Hematopoietic multipotent progenitor cell treated with erythropoietin and hydrocortisone succinate and interleukin-3 and kit ligand, for 8 days (in vitro differentiated cells): ENCODE measurements around the gene PIP5K1B.

Source experiments
- DNase-seq: peaks from one replicate; pipeline ENCODE4 v3.0.0-alpha.2; 2015

PIP5K1B gene

DNA sequence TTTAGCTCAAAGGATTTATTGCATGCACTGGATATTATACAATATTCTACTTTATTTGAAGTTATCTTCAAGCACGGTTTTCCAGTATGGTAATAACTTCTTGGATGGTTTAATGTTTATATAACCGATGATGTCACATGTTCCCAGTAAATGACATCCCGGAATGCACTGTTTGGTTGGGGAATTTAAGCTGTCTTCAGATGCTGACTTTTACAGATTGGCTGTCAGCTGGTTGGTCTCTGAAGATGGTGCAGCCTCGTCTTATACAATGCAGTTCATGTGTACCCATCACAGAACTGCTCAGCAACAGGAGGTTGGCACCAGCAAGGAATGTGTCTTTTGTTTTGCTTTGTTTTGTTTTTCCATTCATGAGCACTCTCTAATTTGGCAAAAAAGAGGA lies 165.0 kb downstream of the PIP5K1B start:
- no peak for DNase-seq

DNA sequence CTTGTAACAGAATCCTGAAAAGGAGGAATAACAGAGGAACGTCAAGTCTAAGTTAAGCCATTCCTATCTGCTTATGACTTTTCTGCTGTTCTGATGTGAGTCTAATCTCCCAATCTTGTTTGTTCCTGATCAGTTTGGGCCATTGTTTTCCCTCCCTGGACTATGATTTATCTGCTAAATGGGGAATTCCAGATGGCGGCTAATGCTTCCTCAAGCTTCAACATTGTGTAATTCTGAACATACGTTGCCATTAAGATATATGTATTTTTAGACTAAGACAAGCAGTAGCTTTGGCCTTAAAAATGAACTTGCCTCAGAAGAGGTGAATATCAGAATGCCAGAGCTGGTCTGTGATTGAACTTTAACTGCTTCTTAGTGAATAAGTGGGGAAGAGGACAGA lies 166.2 kb downstream of the PIP5K1B start:
- DNase-seq, result no peak

DNA sequence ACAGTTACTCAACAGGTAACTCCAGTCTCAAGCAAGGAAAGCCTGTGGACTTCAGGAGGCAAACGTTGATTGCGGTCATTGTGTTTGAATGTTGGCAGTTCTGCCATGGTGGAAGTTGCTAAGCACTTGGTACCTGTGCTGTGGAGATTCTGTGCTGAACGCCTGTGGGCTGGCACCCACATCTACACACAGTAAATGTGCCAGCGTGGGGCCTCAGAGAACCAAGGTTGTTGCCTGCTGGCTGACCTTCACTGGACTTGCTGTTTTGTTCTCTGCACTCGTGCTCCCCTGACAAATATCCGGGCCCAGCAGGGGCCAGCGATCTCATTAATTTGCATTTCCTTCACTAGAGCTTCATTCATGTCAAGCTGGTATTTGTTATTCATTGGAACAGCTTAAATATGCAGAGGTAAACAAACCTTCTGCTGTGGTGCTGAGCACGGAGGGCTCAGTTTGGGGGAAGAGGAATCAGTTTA lies 167.0 kb downstream of the PIP5K1B start:
- DNase-seq, result no peak

DNA sequence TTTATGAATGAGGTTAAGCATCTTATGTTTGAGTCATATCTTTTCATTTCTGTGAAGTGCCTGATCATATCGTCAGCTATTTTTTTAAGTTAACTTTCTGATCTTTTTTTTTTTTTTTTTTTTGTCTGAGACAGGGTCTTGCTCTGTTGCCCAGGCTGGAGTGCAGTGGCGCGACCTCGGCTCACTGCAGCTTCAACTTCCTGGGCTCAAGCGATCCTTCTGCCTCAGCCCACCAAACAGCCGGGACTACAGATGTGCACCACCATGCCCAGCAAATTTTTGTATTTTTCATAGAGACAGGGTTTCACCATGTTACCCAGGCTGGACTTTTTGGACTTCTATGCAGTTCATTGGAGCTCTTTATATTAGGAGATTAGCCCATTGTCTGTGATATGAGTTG lies 168.1 kb downstream of the PIP5K1B start:
- no peak for DNase-seq

DNA sequence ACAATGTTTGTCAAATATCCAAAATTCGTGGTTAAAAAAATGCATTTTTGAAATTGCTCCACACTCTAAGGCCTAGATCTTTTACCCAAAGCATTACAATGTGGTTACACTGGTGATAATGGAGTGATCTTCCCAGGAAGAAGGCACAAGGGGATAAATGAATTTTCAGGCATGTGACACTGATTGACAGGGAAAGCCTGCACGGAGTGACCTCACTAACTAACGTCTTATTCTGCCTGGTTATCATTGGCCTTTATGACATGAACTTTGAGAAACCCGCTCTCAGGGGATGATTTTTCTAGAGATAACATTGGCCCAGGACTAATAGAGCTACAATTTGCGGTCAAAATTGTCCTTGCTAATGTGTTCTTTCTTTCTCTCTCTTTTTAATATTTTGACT lies 171.2 kb downstream of the PIP5K1B start:
- no peak for DNase-seq

DNA sequence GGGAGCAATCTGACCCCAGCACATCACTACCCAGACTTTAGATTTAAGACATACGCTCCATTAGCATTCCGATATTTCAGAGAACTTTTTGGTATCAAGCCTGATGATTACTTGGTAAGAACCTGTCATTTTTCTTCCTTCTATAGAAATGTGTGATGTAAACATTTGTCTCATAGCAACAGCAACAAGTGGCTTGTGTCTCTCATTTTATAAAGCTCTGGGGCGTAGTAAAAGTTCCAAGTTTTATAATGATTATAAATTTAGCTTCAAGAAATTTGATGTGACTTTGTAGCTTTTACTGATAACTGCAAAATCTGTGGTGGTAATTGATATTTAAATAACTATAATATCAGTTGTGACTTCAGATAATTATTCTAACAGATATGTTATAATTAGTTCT lies 171.6 kb downstream of the PIP5K1B start:
- no peak for DNase-seq

DNA sequence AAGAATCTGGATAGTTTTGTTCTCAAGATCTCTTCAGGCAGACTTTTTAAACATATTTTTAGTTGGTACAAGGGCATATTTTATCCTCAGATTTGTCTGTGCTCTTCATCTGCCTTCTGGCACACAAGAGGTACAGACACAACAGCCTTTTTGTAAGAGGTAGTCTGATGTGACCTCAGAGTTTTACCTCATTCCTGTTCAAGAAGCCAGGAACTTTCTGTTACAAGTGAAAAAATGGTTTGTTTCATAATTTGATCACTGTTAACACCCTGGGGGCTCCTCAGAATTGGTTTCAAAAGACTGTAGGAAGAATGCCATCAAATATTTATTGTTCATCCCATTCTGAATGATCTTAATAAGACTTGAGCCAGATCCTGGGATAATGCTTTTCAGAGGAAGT lies 172.2 kb downstream of the PIP5K1B start:
- DNase-seq, result no peak

DNA sequence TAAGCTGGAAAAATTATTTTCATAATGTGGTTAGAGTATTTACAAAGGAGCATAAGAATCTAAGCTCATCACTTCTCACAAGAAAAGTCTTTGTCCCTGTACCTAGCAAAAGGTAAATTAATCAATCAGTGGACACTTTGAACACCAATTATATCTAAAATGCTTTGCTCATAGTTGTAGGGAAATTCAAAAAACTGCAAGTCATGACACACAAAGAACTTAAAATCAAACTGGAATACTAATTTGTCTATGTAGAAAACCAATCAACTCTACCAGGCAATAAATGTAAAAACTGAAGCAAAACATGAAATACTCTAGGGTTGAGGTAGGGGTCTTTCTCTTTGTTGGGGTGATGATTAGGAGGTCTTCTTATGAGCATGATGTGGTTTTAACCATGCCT lies 173.4 kb downstream of the PIP5K1B start:
- DNase-seq, result no peak

DNA sequence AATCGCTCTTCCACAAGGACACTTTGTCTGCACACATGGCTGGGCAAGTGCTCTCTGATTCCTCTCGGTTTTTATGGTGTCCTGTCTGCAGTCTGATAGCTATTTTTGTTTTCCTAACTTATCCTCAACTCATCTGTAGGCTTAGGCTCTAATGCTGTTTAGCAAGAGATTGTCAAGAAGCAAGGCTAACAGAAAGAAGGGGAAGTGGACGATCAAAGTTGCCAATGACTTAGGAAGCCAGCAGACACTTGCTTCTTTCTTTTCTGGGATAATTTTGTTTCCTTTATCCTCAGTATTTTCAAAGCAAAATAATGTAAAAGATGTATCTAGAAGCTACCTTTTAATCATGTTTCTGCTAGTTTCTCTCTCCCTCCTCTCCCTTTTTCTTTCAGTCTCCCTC lies 178.2 kb downstream of the PIP5K1B start:
- no peak for DNase-seq

DNA sequence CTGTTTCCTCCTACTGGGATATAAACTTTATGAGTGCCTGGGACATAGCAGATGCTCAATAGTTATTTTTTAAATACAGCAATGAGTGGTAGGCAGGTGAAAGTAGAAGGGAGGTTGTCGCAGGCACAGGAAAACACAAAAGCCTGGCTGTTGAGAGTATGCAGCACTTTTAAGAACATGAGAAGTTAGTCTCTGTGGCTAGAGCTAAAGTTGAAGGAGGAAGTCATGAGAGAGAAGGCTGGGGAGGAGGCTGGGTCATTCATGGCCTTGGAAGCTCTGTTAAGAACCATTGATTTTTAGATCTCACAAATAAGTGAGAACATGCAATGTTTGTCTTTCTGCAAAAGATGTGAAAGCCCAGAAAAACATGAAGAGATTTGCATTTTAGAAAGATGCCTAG lies 182.2 kb downstream of the PIP5K1B start:
- DNase-seq, result no peak

DNA sequence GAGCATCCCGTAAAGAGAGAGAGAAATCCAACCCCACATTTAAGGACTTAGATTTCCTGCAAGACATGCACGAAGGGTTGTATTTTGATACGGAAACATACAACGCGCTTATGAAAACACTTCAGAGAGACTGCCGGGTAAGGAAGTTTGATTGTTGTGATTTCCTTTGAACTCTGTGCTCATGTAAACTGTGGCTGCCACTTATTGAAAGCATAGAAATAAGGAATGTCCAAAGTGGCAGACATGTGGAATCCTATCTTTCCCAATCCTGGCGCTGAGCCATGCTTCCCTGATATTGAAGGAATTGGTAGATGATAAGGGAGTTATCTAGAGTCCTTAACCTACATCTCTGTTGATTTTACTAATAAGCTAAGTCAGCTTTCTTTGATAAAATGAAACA lies 189.5 kb downstream of the PIP5K1B start:
- no peak for DNase-seq

DNA sequence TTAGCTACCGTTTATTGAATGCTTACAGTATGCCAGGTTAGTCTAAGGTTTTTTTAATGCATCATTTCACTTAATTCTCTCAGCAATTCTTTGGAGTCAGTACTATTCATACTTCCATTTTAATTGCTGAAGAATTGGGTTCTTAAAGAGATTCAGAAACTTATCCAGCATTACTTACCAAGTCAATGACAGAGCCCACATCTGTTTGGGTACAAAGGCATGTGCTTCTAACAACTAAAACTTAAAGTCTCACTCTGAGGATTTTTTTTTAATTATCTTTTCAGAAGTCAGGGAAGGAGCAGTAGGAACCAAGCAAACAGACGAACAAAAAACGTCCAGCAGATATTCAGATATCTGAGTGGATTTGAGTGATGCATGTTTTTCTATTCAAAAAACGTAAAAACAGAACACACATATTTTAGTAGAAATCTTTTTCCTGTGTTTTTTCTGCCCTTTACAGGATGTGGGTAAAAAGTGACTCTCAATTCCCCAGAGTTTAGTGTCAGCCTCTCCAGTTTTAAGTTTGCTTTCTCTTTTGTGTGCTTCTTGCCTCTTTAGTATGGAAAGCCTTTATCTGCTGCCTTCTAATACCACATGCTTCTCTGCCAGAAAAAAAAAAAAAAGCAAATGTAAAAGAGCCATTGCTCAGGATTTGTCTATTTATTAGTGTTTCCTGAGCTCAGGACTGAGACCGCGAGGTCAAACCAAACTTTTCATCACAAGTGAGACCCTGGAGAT lies 190.9 kb downstream of the PIP5K1B start:
- peak; percentile 42 for DNase-seq

DNA sequence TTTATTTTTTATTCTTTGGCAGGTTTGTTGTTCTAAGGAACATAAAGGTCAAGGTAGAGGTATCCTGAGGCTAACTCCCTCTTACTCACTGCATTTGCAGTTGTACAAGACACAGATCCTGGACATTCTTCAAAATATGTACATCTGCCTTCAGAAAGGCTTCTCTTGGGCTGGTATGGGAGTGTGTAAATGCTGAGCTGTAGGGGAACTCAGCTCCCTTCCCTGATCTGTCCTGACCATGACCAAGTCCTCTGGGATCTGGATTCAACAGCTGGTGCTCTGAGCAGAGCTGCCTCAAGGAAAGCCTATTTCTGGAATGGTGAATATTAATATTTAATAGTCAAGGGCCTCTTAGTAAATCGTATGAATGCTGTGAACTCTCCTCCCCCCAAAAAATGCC lies 191.4 kb downstream of the PIP5K1B start:
- DNase-seq, result no peak

DNA sequence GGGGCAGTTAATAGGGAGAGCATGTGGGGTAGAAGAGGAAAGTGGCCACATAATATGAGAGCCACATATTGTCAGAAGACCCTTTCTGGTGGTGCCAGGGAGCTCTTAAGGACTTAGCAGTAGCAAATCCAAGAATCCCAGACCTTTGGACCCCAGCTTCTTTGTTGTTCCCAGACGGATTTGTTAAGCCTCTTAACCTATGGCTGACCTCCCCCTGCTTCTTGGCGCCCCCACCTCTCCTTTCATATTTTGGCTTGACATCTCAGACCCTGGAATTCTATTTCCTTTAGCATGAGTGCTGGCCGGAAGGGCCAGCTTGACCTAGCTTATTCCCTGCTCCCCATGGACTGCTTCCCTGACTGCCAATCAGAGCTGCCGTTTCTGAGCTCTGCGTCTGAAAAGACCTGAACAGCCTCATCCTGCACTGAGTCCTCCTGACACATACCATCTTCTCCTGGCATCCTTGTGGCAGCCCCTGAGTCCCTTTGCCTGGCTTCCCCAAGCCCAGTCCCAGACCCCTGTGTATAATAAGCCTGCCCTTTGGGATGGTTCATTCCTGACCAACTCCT lies 192.6 kb downstream of the PIP5K1B start:
- DNase-seq, result no peak

DNA sequence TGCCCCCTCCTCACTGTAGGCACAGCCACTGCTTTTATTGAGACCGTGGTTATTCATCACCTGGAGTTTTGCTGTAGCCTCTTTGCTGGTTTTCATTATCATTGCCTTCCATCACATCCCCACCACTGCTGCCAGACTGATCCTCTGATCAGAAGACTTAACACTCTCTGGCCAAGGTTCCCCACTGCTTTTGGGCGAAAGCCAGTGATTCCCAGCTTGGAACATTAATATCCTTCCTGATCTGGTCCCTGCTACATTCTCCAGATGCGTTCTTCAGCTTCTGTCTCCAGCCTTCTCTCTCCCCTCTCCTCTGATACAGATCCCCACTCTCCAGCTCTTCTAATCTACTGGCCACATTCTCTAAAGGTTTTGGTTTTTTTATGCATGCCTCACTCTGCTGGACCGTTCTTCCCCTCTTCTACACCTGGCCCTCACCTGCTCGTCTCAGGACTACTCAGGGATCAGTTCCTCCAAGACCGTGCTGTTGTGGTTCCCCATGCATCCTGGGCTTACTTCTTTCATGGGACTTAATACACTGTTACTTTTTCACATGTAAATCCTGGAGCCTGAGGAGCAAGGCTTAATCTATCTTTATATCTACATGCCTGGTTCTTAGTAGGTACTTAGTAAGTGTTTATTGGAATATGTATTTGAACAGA lies 193.9 kb downstream of the PIP5K1B start:
- DNase-seq, result no peak

DNA sequence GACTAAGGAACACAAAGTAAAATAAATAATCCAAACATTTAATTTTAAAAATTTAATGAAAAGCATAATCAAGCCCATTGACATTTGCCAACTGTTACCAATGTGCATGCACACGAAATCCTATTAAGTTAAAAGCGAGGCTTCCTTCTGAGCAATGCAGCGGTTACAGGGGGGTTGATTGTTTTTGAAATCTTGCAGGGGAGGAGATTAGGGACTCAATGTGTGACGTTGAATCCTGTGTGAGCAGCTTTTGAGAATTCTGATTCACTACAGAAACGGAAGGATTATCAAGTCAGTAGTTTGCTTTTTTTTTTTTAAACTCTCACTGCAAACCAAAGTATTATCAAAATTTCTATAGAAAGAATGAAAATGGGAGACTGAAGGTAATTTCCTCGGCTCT lies 199.4 kb downstream of the PIP5K1B start:
- DNase-seq, result no peak

DNA sequence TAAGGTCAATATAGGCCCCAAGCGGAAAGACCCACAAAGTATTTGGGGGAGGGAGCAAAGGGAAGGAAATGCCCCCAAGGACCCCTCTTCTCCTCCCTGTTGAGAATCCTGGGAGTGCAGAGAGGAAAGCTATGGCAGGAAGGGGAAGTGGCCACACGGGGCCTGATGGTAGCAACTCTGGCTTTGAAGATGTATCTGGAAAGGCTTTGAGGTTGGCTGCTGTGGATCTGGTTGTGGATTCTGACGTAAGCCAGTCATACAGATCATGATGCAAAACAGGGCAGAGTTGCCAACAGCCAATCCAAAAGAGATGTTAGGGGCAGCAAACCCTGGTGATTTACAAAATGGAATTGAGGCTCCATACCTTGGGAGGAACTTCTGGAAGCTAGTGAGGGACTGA lies 200.1 kb downstream of the PIP5K1B start:
- DNase-seq, result no peak

DNA sequence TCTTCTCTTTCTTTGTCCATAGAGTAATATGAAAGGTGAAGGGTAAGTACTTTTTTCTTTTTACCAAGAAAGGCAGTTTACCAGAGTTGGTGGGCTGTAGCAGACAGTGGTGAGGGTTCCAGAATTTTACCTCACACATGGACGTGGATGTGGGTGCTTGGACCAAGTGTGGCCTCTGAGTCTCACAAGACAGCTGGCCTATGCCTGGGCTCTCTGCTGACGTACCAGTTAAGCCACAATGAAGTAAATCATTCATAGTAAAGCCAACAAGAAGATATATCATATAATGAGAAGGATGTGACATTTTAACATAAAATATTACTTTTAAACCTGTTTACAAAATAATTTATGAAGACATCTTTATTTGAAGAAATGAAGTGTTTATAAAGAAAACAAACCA lies 202.9 kb downstream of the PIP5K1B start:
- DNase-seq, result no peak

DNA sequence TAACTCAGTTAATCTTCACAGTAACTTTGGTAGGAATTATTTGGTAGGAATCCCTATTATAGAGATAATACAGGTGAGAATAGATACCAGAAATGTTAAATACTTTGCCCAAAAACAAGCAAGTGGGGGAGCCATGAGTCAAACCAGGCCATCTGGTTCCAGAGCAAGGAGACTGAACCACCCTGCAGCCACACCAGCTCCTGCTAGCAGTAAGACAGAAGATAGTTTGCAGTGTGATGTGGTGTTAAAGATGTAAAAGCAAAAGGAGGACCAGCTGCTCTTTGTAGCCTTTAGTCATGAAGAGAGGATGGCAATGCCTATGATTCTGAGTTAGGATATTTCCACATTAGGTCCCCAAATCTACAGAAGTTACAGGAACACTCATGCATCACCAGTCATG lies 207.5 kb downstream of the PIP5K1B start:
- no peak for DNase-seq

DNA sequence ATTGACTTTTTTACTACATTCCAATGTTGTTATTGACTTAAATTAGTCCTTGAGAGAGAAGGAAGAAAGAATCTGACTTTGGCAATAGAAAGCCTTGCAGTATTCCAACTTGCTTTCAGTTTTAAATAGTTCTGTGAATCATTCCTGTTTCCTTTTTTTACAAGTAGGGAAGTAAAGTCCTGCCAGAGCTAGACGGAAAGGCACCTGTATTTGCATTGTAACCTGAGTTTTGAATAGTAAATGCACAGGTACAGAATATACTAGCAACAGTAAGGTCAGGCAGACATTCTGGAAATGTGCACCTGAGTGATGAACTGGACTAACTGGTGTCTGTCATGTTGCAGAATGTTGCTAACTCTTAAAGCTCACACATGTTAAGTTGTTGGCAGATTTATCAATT lies 208.0 kb downstream of the PIP5K1B start:
- no peak for DNase-seq

DNA sequence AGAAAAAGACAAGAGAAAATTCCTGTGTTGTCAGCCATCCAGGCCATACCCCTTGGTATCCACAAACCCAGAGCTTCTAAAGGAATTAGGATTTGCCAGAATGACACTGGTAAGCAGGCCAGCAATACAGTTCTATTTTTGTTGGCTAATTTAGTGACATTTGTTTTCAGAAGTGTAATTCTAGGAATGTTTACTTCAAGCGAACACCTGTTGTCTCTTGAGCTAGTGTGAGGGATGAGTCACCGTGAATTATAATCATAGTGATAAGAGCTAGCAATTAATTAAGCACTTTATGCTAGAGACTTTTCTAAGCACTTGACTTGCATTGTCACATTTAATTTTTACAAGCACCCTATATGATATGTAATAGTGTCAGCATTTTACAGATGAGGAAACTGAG lies 209.7 kb downstream of the PIP5K1B start:
- no peak for DNase-seq

DNA sequence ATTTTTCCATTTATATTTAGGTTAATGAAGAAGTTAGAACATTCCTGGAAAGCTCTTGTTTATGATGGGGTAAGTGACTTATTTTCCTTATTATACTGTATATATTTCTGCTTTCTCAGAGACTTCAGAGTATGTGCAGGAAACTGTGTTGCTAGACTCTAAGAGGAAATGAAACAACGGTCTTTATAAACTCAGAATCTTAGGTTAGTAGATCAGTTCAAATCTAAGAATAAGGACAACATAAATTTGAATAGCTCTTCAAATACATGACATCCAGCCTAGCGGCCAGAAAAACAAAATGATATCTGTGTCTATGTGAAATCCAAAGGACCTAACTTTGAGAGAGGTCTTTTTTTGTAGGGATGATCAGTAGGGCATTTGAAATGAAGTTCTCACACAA lies 214.6 kb downstream of the PIP5K1B start:
- DNase-seq, result no peak

DNA sequence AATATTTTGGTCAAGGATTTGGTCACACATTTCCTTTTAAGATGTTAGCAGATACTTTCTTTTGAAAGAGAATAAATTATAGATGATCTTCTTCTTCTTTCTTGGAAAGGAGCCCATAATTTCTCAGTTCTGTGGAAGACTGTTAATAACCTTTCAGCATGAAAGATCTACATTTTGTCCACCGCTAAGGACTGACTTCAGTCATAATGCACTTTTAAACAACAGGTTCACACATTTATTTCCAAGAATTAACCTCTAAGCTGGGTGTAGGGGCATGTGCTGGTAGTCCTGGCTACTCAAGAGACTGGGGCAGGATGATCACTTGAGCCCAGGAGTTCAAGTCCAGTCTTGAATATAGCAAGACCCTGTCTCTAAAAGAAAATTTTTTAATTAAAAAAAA lies 215.9 kb downstream of the PIP5K1B start:
- DNase-seq, result no peak

DNA sequence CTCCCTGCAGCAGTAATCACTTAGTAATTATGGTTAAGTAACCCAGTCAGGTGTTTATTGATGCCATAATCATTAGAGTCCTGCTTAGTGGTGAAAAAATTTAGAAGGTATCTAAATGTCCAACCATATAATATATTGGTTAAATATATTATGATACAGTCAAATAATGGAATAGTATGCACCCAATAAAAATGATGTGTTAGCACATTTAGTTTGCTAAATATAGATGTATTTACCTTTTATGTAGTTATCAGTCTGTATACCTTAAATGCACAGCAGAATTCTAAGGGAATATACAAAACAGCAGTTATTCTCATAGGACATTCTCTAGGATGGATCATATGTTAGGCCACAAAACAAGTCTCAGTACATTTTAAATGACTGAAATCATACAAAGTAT lies 218.4 kb downstream of the PIP5K1B start:
- no peak for DNase-seq

DNA sequence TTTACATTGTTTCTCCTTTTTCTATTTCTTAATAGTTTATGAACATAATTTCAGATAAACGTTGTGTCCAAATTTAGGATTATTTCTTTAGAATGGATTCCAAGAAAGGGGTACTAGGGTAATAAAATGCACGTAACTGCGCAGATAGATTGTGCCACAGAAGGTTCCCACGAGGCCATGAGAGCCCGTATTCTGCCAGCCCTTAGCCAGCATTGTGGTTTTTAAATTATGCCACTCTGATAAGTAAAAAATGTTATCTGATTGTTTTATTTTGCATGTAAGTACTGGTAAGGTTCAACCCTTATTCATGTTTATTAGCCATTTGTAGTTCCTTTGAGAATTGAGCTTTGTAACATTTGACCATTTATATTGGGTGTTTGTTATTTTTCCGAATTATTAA lies 220.1 kb downstream of the PIP5K1B start:
- DNase-seq, result peak; percentile 87
